ENCODE data around the gene RBM6. TPM values are rescaled to one million over a fixed set of nuclear protein-coding genes. Genes with fewer than 3 reads are reported as not detected.

RBM6 gene
- total RNA-seq, 6 experiments from 2014 or later: 32.5 to 41.6 (median 34.5) TPM

- Mint-ChIP-seq H3K27me3 (ENCODE audit: insufficient read depth) (no peaks in the 10 kb centered on the region), H3K36me3 (ENCODE audit: low read depth) (peaks cover 38% of the 10 kb centered on the region), H3K4me1 (ENCODE audit: low read depth) (peaks cover 26% of the 10 kb centered on the region), H3K4me3 (peak within 1 kb of the TSS; percentile 99), H3K9me3 (peaks cover 3% of the 10 kb centered on the region; the same call in 1 of the 2 replicates), H3K27ac (peak within 1 kb of the TSS; percentile 99)
- peak; percentile 90 for DNase-seq
- no peak for TF ChIP-seq CTCF (IDR thresholded peaks at IDR 0.05)
Measured at GRCh38 chr3:50088725-50089608, 149.0 kb downstream of the RBM6 start, which contains the start of gene RBM5. Gene RBM5, plus strand, starts transcription at chr3:50088919. Its CDS starts 1,516 bp downstream, at chr3:50090435.

- TF ChIP-seq CTCF (IDR thresholded peaks at IDR 0.05): no peak
- Mint-ChIP-seq H3K27me3 (ENCODE audit: insufficient read depth) (no peaks in the 10 kb centered on the region), H3K36me3 (ENCODE audit: low read depth) (peaks cover 40% of the 10 kb centered on the region), H3K4me3 (peak overlapping the region; percentile 99), H3K4me1 (ENCODE audit: low read depth) (peaks cover 26% of the 10 kb centered on the region), H3K27ac (peak overlapping the region; percentile 99), H3K9me3 (peaks cover 3% of the 10 kb centered on the region; the same call in 1 of the 2 replicates)
- no peak for DNase-seq
Measured at GRCh38 chr3:50089609-50089945, 149.6 kb downstream of the RBM6 start.

- H3K27me3 Mint-ChIP-seq (ENCODE audit: insufficient read depth): no peaks in the 10 kb centered on the region
- no peak for TF ChIP-seq CTCF (IDR thresholded peaks at IDR 0.05)
- DNase-seq: no peak
- H3K4me1 Mint-ChIP-seq (ENCODE audit: low read depth): peaks cover 34% of the 10 kb centered on the region
- peaks cover 52% of the 10 kb centered on the region for H3K36me3 Mint-ChIP-seq (ENCODE audit: low read depth)
- H3K4me3 Mint-ChIP-seq: peak overlapping the region; percentile 99
- H3K9me3 Mint-ChIP-seq: peaks cover 3% of the 10 kb centered on the region; the same call in 1 of the 2 replicates
- peak overlapping the region; percentile 99 for H3K27ac Mint-ChIP-seq
Measured at GRCh38 chr3:50090984-50091383, 151.0 kb downstream of the RBM6 start.

GRCh38 chr3:50095352-50095998 lies 155.5 kb downstream of the RBM6 start:
- Mint-ChIP-seq H3K9me3 (no peaks in the 10 kb centered on the region), H3K27me3 (ENCODE audit: insufficient read depth) (no peaks in the 10 kb centered on the region), H3K36me3 (ENCODE audit: low read depth) (peaks cover 43% of the 10 kb centered on the region), H3K4me3 (no peak overlapping the region), H3K27ac (peak overlapping the region; percentile 16), H3K4me1 (ENCODE audit: low read depth) (peaks cover 34% of the 10 kb centered on the region)
- TF ChIP-seq CTCF (IDR thresholded peaks at IDR 0.05): no peak
- no peak for DNase-seq

GRCh38 chr3:50100386-50100785 lies 160.4 kb downstream of the RBM6 start:
- H3K27ac Mint-ChIP-seq: no peak overlapping the region
- no peaks in the 10 kb centered on the region for H3K9me3 Mint-ChIP-seq
- DNase-seq: no peak
- peaks cover 27% of the 10 kb centered on the region for H3K4me1 Mint-ChIP-seq (ENCODE audit: low read depth)
- H3K36me3 Mint-ChIP-seq (ENCODE audit: low read depth): peaks cover 52% of the 10 kb centered on the region
- no peaks in the 10 kb centered on the region for H3K27me3 Mint-ChIP-seq (ENCODE audit: insufficient read depth)
- TF ChIP-seq CTCF (IDR thresholded peaks at IDR 0.05): no peak
- no peak overlapping the region for H3K4me3 Mint-ChIP-seq
